CD4-positive, alpha-beta T cell treated with Interleukin-4 for 1 hour (primary cell): ENCODE data around the gene SLC6A16.
"Not testable (repeated sequence)": the region's sequence is repeated elsewhere in the genome, so short reads cannot be mapped to it uniquely, and the experiment has no call there.

ENCODE experiments used
- DNase-seq, 2 donors: peaks; one replicate each; pipeline ENCODE4 v3.0.0-alpha.2; 2020 to 2022

The SLC6A16 gene

GRCh38 chr19:49328741-49329140 is 3.8 kb upstream of the SLC6A16 start:
- no peak for DNase-seq

DNA sequence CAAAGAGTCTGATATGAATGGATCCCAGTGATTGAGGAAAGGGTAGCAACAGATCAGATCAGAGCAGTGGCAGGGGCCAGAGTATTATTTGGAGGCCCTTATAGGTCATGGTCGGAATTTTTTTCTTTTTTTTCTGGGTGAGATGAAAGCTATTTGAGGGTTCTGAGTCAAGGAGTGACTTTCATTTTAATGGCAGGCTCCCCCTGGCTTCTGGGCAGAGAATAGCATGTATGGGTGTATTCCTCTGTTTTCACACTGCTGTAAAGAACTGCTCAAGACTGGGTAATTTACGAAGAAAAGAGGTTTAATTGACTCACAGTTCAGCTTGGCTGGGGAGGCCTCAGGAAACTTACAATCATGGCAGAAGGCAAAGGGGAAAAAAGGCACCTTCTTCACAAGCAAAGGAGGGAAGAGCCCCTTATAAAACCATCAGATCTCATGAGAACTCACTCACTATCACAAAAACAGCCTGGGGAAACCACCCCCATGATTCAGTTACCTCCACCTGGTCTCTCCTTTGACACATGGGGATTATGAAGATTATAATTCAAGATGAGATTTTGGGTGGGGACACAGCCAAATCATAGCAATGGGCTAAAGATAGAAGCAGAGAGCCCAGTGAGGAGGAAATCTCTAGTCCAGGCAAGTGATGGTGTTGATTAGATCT is 3.0 kb upstream of the SLC6A16 start:
- DNase-seq: peak; percentile 54 to 67

- no peak for DNase-seq
Observed at GRCh38 chr19:49326165-49326704, 1.2 kb upstream of the SLC6A16 start.

DNA sequence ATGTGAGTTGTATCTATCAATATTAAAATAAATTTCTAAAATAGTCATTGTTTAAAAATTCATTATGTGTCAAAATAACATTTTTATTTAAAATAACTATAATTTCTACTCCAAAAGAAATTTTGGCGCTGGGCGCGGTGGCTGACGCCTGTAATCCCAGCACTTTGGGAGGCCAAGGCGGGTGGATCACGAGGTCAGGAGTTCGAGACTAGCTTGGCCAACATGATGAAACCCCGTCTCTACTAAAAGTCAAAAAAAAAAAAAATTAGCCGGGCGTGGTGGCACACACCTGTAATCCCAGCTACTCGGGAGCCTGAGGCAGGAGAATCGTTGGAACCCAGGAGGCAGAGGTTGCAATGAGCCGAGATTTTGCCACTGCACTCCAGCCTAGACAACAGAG is 765 bp upstream of the SLC6A16 start:
- DNase-seq: not testable (repeated sequence)

DNA sequence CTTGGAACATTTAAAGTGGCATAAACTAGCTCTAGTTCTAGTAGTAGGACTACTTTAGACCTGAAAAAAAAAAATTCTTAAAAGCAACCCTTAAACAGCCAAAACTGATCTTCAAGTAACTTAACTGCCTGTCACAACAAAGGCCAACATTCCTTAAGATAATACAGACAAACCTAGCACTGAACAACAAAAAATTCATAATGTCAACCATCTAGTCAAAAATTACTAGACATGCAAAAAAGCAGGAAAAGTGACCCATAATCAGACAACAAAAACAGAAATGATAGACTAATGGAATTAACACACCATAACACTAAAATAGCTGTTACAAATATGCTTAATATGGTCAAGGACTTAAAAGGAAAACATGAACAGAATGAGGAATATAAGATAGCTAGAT is 6.7 kb downstream of the SLC6A16 start:
- DNase-seq: no peak

- DNase-seq: no peak
Observed at GRCh38 chr19:49316284-49316683, 8.7 kb downstream of the SLC6A16 start.

DNA sequence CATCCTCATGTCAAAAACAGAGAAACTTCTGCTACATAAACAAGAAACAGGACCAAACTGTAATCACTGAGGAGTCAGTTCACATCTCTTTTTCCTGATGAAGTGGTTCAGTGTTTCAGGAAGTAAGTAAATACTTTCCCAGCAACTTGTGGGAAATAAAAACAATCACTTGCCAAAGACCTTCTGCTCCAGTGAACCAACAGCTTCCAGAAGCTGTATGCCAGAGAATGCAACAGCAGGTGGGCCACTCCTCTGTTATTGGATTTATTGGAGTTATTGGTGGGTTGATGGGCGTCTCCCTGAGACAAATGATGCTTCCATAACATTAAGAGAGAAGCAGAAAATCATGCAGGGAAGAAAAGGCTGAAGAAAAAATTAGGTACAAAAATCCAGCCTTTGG is 9.9 kb downstream of the SLC6A16 start:
- no peak for DNase-seq

- DNase-seq: no peak
Observed at GRCh38 chr19:49309087-49309486, 15.9 kb downstream of the SLC6A16 start.

GRCh38 chr19:49306734-49307133 is 18.3 kb downstream of the SLC6A16 start:
- peak in 1 of 2 donors; percentile 22 for DNase-seq

GRCh38 chr19:49301866-49302252 is 23.1 kb downstream of the SLC6A16 start:
- DNase-seq: no peak

DNA sequence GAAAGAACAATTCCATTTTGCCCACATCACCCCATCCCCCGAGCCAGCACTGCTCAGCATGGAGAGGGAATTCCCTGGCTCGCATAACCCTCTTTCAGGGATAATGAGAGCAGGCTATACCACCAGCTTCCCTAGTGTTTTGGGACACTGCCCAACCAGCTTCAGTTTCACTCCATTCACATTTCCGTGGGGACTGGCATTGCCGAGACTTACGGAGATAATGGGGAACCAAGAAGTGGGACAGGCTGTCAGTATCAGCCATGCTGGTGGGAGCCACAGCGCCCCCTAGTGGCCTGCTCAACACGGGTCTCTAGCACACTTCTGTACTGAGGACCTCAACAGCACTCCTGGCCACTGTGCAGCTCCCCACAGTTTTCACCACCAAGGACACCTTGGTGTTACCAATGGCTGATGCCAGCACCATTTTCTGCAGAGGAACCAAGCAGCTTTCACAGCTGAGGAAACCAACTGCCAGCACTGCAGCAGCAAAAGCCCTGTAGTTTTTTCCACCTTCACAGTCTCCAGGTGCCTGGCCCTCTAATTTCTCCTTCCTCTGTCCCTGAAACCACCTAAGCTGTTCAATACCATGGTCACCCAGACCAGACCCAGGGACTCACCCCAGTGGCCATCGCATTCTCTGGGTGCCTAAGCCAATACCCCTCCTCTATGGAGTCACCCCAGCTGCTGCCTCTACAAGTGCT is 23.7 kb downstream of the SLC6A16 start:
- peak; percentile 75 to 80 for DNase-seq

DNA sequence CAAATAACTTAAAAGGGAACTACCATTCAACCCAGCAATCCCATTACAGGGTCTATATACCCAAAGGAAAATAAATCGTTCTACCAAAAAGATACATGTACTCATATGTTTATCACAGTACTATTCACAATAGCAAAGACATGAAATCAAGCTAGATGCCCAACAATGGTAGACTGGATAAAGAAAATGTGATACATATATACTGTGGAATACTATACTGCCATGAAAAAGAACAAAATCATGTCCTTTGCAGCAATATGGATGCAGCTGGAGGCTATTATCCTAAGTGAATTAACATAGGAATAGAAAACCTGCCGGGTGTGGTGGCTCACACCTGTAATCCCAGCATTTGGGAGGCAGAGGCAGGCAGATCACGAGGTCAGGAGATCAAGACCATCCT is 26.3 kb downstream of the SLC6A16 start:
- DNase-seq: not testable (repeated sequence)

DNA sequence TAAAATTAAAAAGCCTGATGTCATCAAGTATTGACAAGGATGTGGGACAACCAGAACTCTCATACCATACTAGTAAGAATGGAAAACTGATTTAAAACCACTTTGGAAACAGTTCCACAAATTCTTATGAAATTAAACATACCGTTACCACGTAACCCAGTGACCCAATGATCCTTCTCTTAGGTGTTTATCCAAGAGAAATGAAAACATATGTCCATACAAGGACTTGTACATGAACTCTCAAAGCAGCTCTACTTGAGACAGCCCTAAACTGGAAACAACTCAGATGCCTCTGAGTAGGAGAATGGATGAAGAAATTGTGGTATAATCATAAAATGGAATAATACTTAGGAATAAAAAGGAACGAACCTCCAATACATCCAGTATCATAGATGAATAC is 27.6 kb downstream of the SLC6A16 start:
- no peak for DNase-seq

DNA sequence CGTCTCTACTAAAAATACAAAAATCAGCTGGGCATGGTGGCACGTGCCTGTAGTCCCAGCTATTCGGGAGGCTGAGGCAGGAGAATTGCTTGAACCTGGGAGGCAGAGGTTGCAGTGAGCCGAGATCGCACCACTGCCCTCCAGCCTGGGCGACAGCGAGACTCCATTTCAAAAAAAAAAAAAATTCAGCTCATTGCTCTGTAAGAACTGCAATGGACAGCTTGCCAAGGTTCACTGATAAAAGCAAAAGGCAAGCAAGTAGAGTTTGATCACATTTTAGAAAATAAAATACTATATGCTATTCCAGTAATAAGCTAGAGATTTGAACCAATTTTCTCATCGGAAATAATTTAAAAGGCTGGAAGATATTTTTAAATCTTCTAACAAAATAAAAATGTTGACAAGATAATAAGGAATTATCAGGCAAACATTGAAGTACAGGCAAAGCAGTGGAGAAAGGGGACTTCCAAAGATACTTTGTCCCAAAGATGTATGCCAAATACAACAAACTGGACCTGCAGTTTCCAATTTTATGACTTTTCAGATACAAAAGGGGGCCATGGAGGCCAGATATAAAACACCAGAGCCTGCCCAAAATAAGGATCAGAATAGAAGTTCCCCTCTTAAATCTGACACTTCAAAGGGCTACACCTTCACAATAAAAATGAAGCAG is 29.6 kb downstream of the SLC6A16 start:
- no peak for DNase-seq

DNA sequence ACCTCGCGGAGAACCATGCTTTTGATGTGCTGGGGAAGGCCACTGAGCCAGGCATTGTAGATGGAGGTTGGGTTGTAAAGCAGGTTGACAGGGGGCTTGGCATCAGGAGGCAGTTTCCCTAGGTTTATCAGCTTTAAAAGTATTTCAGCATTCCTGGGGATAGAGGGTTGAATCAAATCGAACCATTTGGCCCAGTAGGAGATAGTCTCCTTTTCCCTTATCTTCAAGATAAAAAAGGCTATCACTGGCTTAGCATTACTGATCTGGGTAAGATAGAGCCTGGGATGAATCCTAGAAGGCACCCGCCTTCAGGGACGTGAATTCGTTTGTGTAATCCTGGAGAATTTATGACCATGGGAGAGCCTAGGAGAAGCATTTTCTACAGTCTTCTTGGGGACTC is 30.6 kb downstream of the SLC6A16 start:
- DNase-seq: no peak

DNA sequence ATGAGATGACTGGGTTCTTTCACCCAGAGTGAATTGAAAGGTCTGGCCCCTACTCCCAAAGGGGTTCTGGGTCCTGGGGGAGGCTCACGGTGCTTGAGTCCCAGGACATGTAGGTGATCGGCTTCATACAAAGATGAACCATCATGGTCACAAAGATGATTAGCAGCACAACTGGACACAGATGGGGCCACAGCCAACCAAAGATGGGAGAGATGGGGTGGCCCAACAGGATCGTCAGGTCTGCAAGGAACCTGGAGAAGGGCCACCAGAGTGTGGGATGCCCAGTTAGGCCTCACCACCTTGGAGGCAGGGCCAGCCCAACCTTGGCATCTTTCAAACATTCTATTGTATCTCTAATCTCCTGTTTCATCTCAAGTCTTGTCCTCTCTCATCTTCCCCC is 34.5 kb downstream of the SLC6A16 start:
- DNase-seq: no peak

DNA sequence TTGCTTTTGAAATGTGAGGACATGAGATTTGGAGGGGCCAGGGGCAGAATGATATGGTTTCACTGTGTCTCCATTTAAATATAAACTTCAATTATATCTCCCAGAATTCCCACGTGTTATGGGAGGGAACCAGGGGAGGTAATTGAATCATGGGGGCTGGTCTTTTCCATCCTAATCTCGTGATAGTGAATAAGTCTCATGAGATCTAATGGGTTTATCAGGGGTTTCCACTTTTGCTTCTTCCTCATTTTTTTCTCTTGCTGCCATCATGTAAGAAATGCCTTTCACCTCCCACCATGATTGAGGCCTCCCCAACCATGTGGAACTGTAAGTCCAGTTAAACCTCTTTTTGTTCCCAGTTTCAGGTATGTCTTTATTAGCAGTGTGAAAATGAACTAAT is 35.7 kb downstream of the SLC6A16 start:
- DNase-seq: not testable (repeated sequence)

- DNase-seq: not testable (repeated sequence)
Observed at GRCh38 chr19:49288205-49288604, 36.8 kb downstream of the SLC6A16 start.

GRCh38 chr19:49287141-49287770 is 37.7 kb downstream of the SLC6A16 start:
- DNase-seq: no peak

GRCh38 chr19:49282184-49282583 is 42.8 kb downstream of the SLC6A16 start:
- no peak for DNase-seq

DNA sequence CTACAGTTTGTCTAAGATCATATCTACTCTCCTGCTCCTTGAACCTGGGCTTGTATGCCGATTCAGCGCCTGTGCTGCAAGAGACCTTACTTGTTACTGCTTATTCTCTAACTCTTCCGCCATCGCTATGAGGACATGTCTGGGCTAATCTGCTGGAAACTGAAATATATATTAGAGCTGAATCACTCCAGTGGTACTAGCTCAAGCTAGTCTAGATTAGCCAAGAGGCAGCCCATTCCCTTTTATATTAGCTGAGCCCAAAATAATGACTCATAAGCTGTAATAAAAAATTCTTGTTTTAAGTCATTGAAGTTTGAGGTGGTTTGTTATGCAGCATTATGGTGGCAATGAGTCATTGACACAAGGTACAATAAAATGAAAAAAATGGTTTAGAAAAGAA is 52.8 kb downstream of the SLC6A16 start:
- no peak for DNase-seq

DNA sequence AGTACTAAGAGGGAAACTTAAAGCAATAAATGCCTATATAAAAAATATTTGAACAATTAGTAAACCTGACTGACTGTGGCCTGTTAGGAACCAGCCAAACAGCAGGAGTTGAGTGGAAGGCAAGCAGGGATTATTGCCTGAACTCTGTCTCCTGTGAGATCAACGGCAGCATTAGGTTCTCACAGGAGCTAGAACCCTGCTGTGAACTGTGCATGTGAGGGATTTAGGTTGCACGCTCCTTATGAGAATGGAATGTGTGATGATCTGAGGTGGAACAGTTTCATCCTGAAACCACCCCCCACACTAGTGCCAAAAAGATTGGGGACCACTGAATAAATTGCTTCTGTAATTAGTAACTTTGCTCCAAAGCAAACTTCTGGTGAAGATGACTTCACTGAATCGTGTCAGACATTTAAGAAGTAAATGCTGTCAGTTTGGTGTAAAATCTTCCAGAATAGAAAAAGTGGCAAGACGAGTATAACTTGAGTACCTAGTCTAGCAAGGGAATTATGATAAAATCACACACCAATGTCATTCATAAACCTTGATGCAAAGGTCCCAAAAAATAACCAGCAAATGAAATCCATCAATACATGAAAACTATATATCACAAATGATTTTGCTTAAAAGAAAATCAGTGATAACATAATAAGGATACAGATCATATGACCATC is 53.8 kb downstream of the SLC6A16 start:
- DNase-seq: no peak

DNA sequence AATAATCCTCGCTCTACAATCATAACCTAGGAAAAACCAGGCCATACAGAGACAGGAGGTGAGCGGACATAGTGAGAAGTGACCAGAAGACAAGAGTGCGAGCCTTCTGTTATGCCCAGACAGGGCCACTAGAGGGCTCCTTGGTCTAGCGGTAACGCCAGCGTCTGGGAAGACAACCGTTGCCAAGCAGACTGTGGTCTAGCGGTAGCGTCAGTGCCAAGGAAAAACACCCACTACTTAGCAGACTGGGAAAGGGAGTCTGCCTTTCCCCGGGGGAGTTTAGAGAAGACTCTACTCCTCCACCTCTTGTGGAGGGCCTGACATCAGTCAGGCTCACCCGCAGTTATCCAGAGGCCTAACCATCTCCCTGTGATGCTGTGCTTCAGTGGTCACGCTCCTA is 58.6 kb downstream of the SLC6A16 start:
- DNase-seq: peak; percentile 38 to 52
